GM12878 (cell line): ENCODE measurements around the gene PRRC2A. TPM values are rescaled to one million over a fixed set of nuclear protein-coding genes. Genes with fewer than 3 reads are reported as not detected.

ENCODE experiments used
- ATAC-seq: fragments of 200-7000 bp; cut with Tn5 transposase; 3 replicates; pipeline ENCODE4 v1.9.1; 2020; ENCODE audit warnings: mild to moderate bottlenecking, moderate library complexity
- BruUV-seq: library from RNA; stranded (reverse); fragments of 400-500 nt; replicated peaks from 2 replicates; lab custom pipeline; 2021; lab: Mats Ljungman, UMichigan
- CTCF ChIA-PET: fragments of 300-600 bp; sonication (Branson Sonifier 250); formaldehyde crosslinking; extraction: SDS; loops from one replicate; lab custom pipeline; 2021; ENCODE audit warnings: inconsistent platforms; lab: Yijun Ruan, JAX
- POLR2A ChIA-PET: fragments of 350-600 bp; formaldehyde crosslinking; extraction: SDS; loops from one replicate; lab custom pipeline; 2021; ENCODE audit warnings: inconsistent platforms; lab: Charles Lee
- RAD21 ChIA-PET: fragments of 300-600 bp; sonication (Branson Sonifier 250); formaldehyde crosslinking; loops from one replicate; lab custom pipeline; 2023; ENCODE audit warnings: antibody characterized with exemption; ENCODE audit not compliant: unreplicated experiment; lab: Charles Lee
- SMC1A ChIA-PET: fragments of 300-600 bp; sonication (Branson Sonifier 250); formaldehyde crosslinking; loops from one replicate; lab custom pipeline; 2023; ENCODE audit not compliant: unreplicated experiment, uncharacterized antibody; lab: Charles Lee
- DNase-seq: peaks from one replicate; pipeline ENCODE4 v3.0.0-alpha.2; 2011; ENCODE audit warnings: low read depth, low spot score
- FAIRE-seq: peaks from 3 replicates; lab custom pipeline; 2011; peaks lifted over from hg19 to GRCh38; lab: Jason Lieb, UNC
- H2AFZ ChIP-seq: 2 replicates; pipeline ENCODE4 v1.6.0; 2011; ENCODE audit warnings: low read depth, low read length, control low read depth; ENCODE audit not compliant: control insufficient read depth
- H3K27ac ChIP-seq: 2 replicates; pipeline ENCODE4 v1.5.1; 2011; ENCODE audit warnings: control low read depth; ENCODE audit not compliant: control insufficient read depth, insufficient read depth
- H3K27me3 ChIP-seq, 2 experiments: replicated peaks in 1 of 2; 2 replicates each; pipeline versions ENCODE4 v1.6.0 to v1.6.1; 2011; ENCODE audit warnings: low read length in 1 of 2; ENCODE audit not compliant: control insufficient read depth in 2 of 2, insufficient read depth in 2 of 2
- H3K36me3 ChIP-seq, 2 experiments: 2 replicates each; pipeline ENCODE4 v1.5.1; 2011; ENCODE audit warnings: low read length in 1 of 2; ENCODE audit not compliant: control insufficient read depth in 2 of 2, insufficient read depth in 2 of 2
- H3K4me1 ChIP-seq: 2 replicates; pipeline ENCODE4 v1.6.1; 2011; ENCODE audit warnings: mild to moderate bottlenecking, low read length, moderate library complexity, mixed read lengths; ENCODE audit not compliant: control insufficient read depth, insufficient read depth
- H3K4me2 ChIP-seq: 2 replicates; pipeline ENCODE4 v1.6.0; 2011; ENCODE audit warnings: control low read depth; ENCODE audit not compliant: control insufficient read depth, insufficient read depth
- H3K4me3 ChIP-seq: fragments of 200-600 bp; sonication (generic); 2 replicates; pipeline ENCODE4 v1.5.1; 2016
- H3K79me2 ChIP-seq: 2 replicates; pipeline ENCODE4 v1.6.0; 2011; ENCODE audit warnings: low read length; ENCODE audit not compliant: control insufficient read depth, insufficient read depth
- H3K9ac ChIP-seq: 2 replicates; pipeline ENCODE4 v1.8.0; 2011; ENCODE audit warnings: low read length, control low read depth, mixed read lengths; ENCODE audit not compliant: control insufficient read depth, insufficient read depth
- H3K9me3 ChIP-seq: replicated peaks from 3 replicates; pipeline ENCODE4 v1.5.1; 2011; ENCODE audit warnings: mild to moderate bottlenecking, low read length; ENCODE audit not compliant: control insufficient read depth, insufficient read depth
- H4K20me1 ChIP-seq: 2 replicates; pipeline ENCODE4 v1.6.0; 2011; ENCODE audit not compliant: control insufficient read depth, insufficient read depth
- ATF7 ChIP-seq: fragments of 450-650 bp; IDR thresholded peaks from 2 replicates; pipeline ENCODE4 v1.6.1; 2016; ENCODE audit warnings: low read depth, mild to moderate bottlenecking
- CUX1 ChIP-seq: IDR thresholded peaks from 2 replicates; pipeline ENCODE4 v1.6.1; 2012; ENCODE audit warnings: improper control_type of control experiment, low read depth, low read length; ENCODE audit not compliant: insufficient replicate concordance
- POLR2A ChIP-seq: IDR thresholded peaks from 2 replicates; pipeline ENCODE4 v1.6.1; 2011; ENCODE audit warnings: low read depth, mild to moderate bottlenecking, low read length
- SIX5 ChIP-seq: IDR thresholded peaks from 2 replicates; pipeline ENCODE4 v1.6.1; 2011; ENCODE audit warnings: mild to moderate bottlenecking, low read depth, low read length, moderate library complexity; ENCODE audit not compliant: severe bottlenecking
- WGBS: methylation state at CpG from one replicate; pipeline ENCODE4 v1.1.6; 2016; ENCODE audit warnings: low lambda C conversion rate; ENCODE audit not compliant: insufficient replicate concordance, insufficient coverage; ENCODE audit errors: missing lambda C conversion rate; 5-methylcytosine and 5-hydroxymethylcytosine counted together
- in situ Hi-C: fragments of 300-500 bp; cut with MboI; formaldehyde crosslinking; loops from 9 replicates; pipeline ENCODE4 v1.14.3; 2018; ENCODE audit warnings: mixed read lengths
- intact Hi-C: fragments of 100-400 bp; cut with micrococcal nuclease; formaldehyde crosslinking; loops from one replicate; pipeline ENCODE4 v1.14.2; 2022; ENCODE audit not compliant: unreplicated experiment
- polyA plus RNA-seq, 11 experiments: library from polyadenylated mRNA; depleted of rRNA in 4 of 11; unstranded in 6 of 11; stranded (reverse) in 5 of 11; fragments of >200 nt; fragmentation: Nextera tagmentation in 4 of 11; fragmentation: Illumina TruSeq in 1 of 11; extraction: Ambion mirVana in 4 of 11; extraction: Trizol in 1 of 11; gene quantifications; 1 replicate in 1 of 11; 2 replicates in 10 of 11; pipeline versions ENCODE4 v1.2.1 to v1.2.3, GENCODE V29; 2011 to 2016; ENCODE audit warnings: inconsistent platforms in 2 of 11, missing spikeins in 2 of 11, low read depth in 1 of 11
- total RNA-seq, 4 experiments: library from RNA; depleted of rRNA in 3 of 4; stranded (reverse); fragments of >200 nt in 3 of 4; fragmentation: Illumina TruSeq in 1 of 4; extraction: Trizol in 1 of 4; gene quantifications; 2 replicates each; pipeline versions ENCODE4 v1.2.1 to v1.2.3, GENCODE V29; 2013 to 2021
- TF ChIP-seq, protein P1 (sequence below): fragments of 450-650 bp; IDR thresholded peaks from 2 replicates; pipeline ENCODE4 v1.6.1; 2017; ENCODE audit warnings: mild to moderate bottlenecking
- TF ChIP-seq, protein P2 (sequence below): IDR thresholded peaks from 2 replicates; pipeline ENCODE4 v1.6.1; 2012; ENCODE audit warnings: low read length, inconsistent platforms

PRRC2A gene
- total and polyA plus RNA-seq, 10 of the 15 experiments (the other 5 are each of a cell fraction or from before 2014, with no cell fraction given), result 0.40 to 244 (median 61.3) TPM

- DNase-seq (no peak), FAIRE-seq (no peak), ATAC-seq (no peak)
- ChIA-PET POLR2A (no interaction called here), CTCF (interaction anchor here (0.8 to 1.2 kb wide), 3 partner anchors 9 to 83 kb away, joined by 3 to 4 read pairs (median 3); no protein-coding TSS in a partner anchor), RAD21 (no interaction called here), SMC1A (interaction anchor here (1.0 to 1.2 kb wide), 2 partner anchors 33 to 232 kb away, joined by 3 read pairs; no protein-coding TSS in a partner anchor)
- intact Hi-C loops, result no loop called here
- no peak overlapping the region for H3K27ac ChIP-seq
- BruUV-seq, result no TSS peak
- TF ChIP-seq ATF7, result no peak
- no peak for TF ChIP-seq CUX1
- TF ChIP-seq, protein P1, sequence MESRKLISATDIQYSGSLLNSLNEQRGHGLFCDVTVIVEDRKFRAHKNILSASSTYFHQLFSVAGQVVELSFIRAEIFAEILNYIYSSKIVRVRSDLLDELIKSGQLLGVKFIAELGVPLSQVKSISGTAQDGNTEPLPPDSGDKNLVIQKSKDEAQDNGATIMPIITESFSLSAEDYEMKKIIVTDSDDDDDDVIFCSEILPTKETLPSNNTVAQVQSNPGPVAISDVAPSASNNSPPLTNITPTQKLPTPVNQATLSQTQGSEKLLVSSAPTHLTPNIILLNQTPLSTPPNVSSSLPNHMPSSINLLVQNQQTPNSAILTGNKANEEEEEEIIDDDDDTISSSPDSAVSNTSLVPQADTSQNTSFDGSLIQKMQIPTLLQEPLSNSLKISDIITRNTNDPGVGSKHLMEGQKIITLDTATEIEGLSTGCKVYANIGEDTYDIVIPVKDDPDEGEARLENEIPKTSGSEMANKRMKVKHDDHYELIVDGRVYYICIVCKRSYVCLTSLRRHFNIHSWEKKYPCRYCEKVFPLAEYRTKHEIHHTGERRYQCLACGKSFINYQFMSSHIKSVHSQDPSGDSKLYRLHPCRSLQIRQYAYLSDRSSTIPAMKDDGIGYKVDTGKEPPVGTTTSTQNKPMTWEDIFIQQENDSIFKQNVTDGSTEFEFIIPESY, result no peak
- TF ChIP-seq POLR2A, result no peak
- no peak for TF ChIP-seq SIX5
- TF ChIP-seq, protein P2, sequence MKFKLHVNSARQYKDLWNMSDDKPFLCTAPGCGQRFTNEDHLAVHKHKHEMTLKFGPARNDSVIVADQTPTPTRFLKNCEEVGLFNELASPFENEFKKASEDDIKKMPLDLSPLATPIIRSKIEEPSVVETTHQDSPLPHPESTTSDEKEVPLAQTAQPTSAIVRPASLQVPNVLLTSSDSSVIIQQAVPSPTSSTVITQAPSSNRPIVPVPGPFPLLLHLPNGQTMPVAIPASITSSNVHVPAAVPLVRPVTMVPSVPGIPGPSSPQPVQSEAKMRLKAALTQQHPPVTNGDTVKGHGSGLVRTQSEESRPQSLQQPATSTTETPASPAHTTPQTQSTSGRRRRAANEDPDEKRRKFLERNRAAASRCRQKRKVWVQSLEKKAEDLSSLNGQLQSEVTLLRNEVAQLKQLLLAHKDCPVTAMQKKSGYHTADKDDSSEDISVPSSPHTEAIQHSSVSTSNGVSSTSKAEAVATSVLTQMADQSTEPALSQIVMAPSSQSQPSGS, result no peak
- H3K9me3 ChIP-seq, result no peaks in the 10 kb centered on the region
- no peaks in the 10 kb centered on the region for H3K27me3 ChIP-seq
- H4K20me1 ChIP-seq, result no peaks in the 10 kb centered on the region
- no peak overlapping the region for H3K4me3 ChIP-seq
- H3K79me2 ChIP-seq, result no peaks in the 10 kb centered on the region
- no peak overlapping the region for H2AFZ ChIP-seq
- WGBS, result 96% methylated on average over 5 of the region's 5 CpGs
- no peak overlapping the region for H3K4me2 ChIP-seq
- in situ Hi-C loops, result no loop called here
- peaks cover 7 to 30% of the 10 kb centered on the region in 2 experiments; a peak in 3 of 4 replicates for H3K36me3 ChIP-seq
- H3K4me1 ChIP-seq, result no peaks in the 10 kb centered on the region
- H3K9ac ChIP-seq, result no peak overlapping the region
Observed at GRCh38 chr6:31686483-31686882, 66.0 kb downstream of the PRRC2A start.
